Testis (tissue), 3 donors: ENCODE measurements around the gene LRRC45. TPM values are rescaled to one million over a fixed set of nuclear protein-coding genes. Genes with fewer than 3 reads are reported as not detected.

Experiments
- DNase-seq: peaks from one replicate; pipeline ENCODE4 v3.0.0-alpha.2; 2019
- H3K27ac ChIP-seq, 2 donors: fragments of 200-600 bp; sonication (generic); one replicate each; pipeline ENCODE4 v1.5.1; 2019
- H3K27me3 ChIP-seq: fragments of 200-600 bp; sonication (generic); one replicate; pipeline ENCODE4 v1.5.1; 2019
- H3K36me3 ChIP-seq: fragments of 200-600 bp; sonication (generic); one replicate; pipeline ENCODE4 v1.5.1; 2017; ENCODE audit warnings: low read depth; ENCODE audit errors: missing control alignments
- H3K4me1 ChIP-seq: fragments of 200-600 bp; sonication (generic); one replicate; pipeline ENCODE4 v1.5.1; 2019
- H3K4me3 ChIP-seq, 2 donors: fragments of 200-600 bp; sonication (generic); one replicate each; pipeline ENCODE4 v1.5.1; 2017 to 2019
- H3K9me3 ChIP-seq: fragments of 200-600 bp; sonication (generic); one replicate; pipeline ENCODE4 v1.5.1; 2017
- CTCF ChIP-seq, 3 experiments: fragments of 450-650 bp in 2 of 3; fragments of 200-600 bp in 1 of 3; sonication (generic) in 1 of 3; IDR thresholded peaks; one replicate each; pipeline ENCODE4 v1.5.1; 2016 to 2019; ENCODE audit warnings: antibody characterized with exemption in 3 of 3, mild to moderate bottlenecking in 2 of 3, moderate library complexity in 1 of 3
- POLR2A ChIP-seq: fragments of 450-650 bp; IDR thresholded peaks from one replicate; pipeline ENCODE4 v1.6.1; 2017; ENCODE audit warnings: antibody characterized with exemption, mild to moderate bottlenecking, moderate library complexity
- WGBS, 2 donors: methylation state at CpG; one replicate each; pipeline ENCODE4 v1.1.5; 2018; 5-methylcytosine and 5-hydroxymethylcytosine counted together
- intact Hi-C: fragments of 100-400 bp; cut with DNase I; formaldehyde crosslinking; loops from one replicate; pipeline ENCODE4 v1.15.1; 2023; ENCODE audit warnings: low total_unique reads
- polyA plus RNA-seq: library from polyadenylated mRNA; stranded (reverse); fragments of 350-450 nt; fragmentation: Illumina TruSeq; extraction: RNeasy Lipid Tissue Mini Kit (QIAGEN cat#74804); gene quantifications from one replicate; pipeline ENCODE4 v1.2.3, GENCODE V29; 2014; ENCODE audit warnings: low read depth, low replicate concordance; ENCODE audit not compliant: insufficient read depth
- total RNA-seq, 2 donors: library from RNA; depleted of rRNA; stranded (reverse); fragments of >200 nt; gene quantifications; one replicate each; pipeline ENCODE4 v1.2.3, GENCODE V29; 2016

LRRC45 gene
- total and polyA plus RNA-seq, 3 donors from 2014 or later, result 5.7 to 12.8 (median 10.7) TPM

GRCh38 chr17:82021900-82022309 lies 1.2 kb upstream of the LRRC45 start:
- 2 to 9% methylated on average over 8 to 10 of the region's 10 CpGs for WGBS, 2 donors
- no peak for DNase-seq
- Histone ChIP-seq H3K27ac (no peak overlapping the region), H3K27me3 (no peaks in the 10 kb centered on the region), H3K9me3 (no peaks in the 10 kb centered on the region), H3K4me3 (peak overlapping the region; percentile 69 to 71), H3K4me1 (peaks cover 19% of the 10 kb centered on the region), H3K36me3 (no peaks in the 10 kb centered on the region)
- intact Hi-C loops, result loop anchor here (5.0 kb wide), 1 partner anchor 60 kb away; the partner anchor contains the start of gene NOTUM
- no peak for TF ChIP-seq POLR2A
- no peak for TF ChIP-seq CTCF (IDR thresholded peaks at IDR 0.05)

- Histone ChIP-seq H3K4me3 (peak within 1 kb of the TSS; percentile 69 to 71), H3K27ac (peak within 1 kb of the TSS in 1 of 2 donors; percentile 36), H3K9me3 (no peaks in the 10 kb centered on the region), H3K36me3 (no peaks in the 10 kb centered on the region), H3K4me1 (peaks cover 19% of the 10 kb centered on the region), H3K27me3 (no peaks in the 10 kb centered on the region)
- DNase-seq, result no peak
- intact Hi-C loops, result loop anchor here (5.0 kb wide), 1 partner anchor 60 kb away; the partner anchor contains the start of gene NOTUM
- WGBS, 2 donors, result 1% methylated on average over 30 to 55 of the region's 64 CpGs
- TF ChIP-seq CTCF (IDR thresholded peaks at IDR 0.05), result no peak
- no peak for TF ChIP-seq POLR2A
Observed at GRCh38 chr17:82022310-82022980, 660 bp upstream of the LRRC45 start, which contains the start of gene CENPX. Gene CENPX, minus strand, starts transcription at chr17:82022878. Its CDS starts 17 bp downstream, at chr17:82022861.

- H3K9me3 ChIP-seq, result no peaks in the 10 kb centered on the region
- DNase-seq, result no peak
- peak overlapping the region; percentile 54 to 68 for H3K4me3 ChIP-seq
- WGBS, 2 donors, result 8 to 11% methylated on average over 17 to 37 of the region's 55 CpGs
- no peak for TF ChIP-seq CTCF (IDR thresholded peaks at IDR 0.05)
- no peak for TF ChIP-seq POLR2A
- no peak overlapping the region for H3K27ac ChIP-seq
- H3K36me3 ChIP-seq, result no peaks in the 10 kb centered on the region
- intact Hi-C loops, result loop anchor here (5.0 kb wide), 1 partner anchor 61 kb away; the partner anchor contains the start of gene NOTUM
- H3K27me3 ChIP-seq, result no peaks in the 10 kb centered on the region
- peaks cover 19% of the 10 kb centered on the region for H3K4me1 ChIP-seq
Observed at GRCh38 chr17:82023447-82024241, 539 bp downstream of the LRRC45 start.

GRCh38 chr17:82024859-82025258 lies 1.8 kb downstream of the LRRC45 start:
- DNase-seq, result no peak
- Histone ChIP-seq H3K4me3 (no peak overlapping the region), H3K36me3 (no peaks in the 10 kb centered on the region), H3K27ac (no peak overlapping the region), H3K9me3 (no peaks in the 10 kb centered on the region), H3K4me1 (peaks cover 26% of the 10 kb centered on the region), H3K27me3 (no peaks in the 10 kb centered on the region)
- TF ChIP-seq POLR2A, result no peak
- intact Hi-C loops, result loop anchor here (5.0 kb wide), 1 partner anchor 63 kb away; the partner anchor contains the start of gene NOTUM
- 92 to 95% methylated on average over 4 to 17 of the region's 17 CpGs for WGBS, 2 donors
